ENCODE results near the gene RHO. TPM values are rescaled to one million over a fixed set of nuclear protein-coding genes. Genes with fewer than 3 reads are reported as not detected.

Gene RHO
- total RNA-seq, 1 donor from 2014 or later = not detected

GRCh38 chr3:129574206-129574605 lies 45.8 kb downstream of the RHO start:
- intact Hi-C loops (cut with micrococcal nuclease) = no loop called here
- no peak for TF ChIP-seq CTCF (IDR thresholded peaks at IDR 0.05; ENCODE audit: borderline replicate concordance)
- Histone ChIP-seq H3K4me3 (no peak overlapping the region), H3K27ac (replicated peaks) (no peak overlapping the region), H3K36me3 (peaks cover 83% of the 10 kb centered on the region), H3K9me3 (replicated peaks) (no peaks in the 10 kb centered on the region), H3K4me1 (peaks cover 31% of the 10 kb centered on the region), H3K27me3 (ENCODE audit: low read depth) (no peaks in the 10 kb centered on the region)
- DNase-seq = no peak

GRCh38 chr3:129575233-129575996 lies 47.0 kb downstream of the RHO start:
- no peak overlapping the region for H3K4me3 ChIP-seq
- no peak for DNase-seq
- H3K36me3 ChIP-seq = peaks cover 81% of the 10 kb centered on the region
- H3K4me1 ChIP-seq = peaks cover 43% of the 10 kb centered on the region
- H3K27me3 ChIP-seq (ENCODE audit: low read depth) = no peaks in the 10 kb centered on the region
- H3K9me3 ChIP-seq (replicated peaks) = no peaks in the 10 kb centered on the region
- H3K27ac ChIP-seq (replicated peaks) = peak overlapping the region; percentile 73
- intact Hi-C loops (cut with micrococcal nuclease) = no loop called here
- TF ChIP-seq CTCF (IDR thresholded peaks at IDR 0.05; ENCODE audit: borderline replicate concordance) = no peak

- Histone ChIP-seq H3K9me3 (replicated peaks) (no peaks in the 10 kb centered on the region), H3K36me3 (peaks cover 79% of the 10 kb centered on the region), H3K27ac (replicated peaks) (peak overlapping the region; percentile 73), H3K4me1 (peaks cover 45% of the 10 kb centered on the region), H3K4me3 (no peak overlapping the region), H3K27me3 (ENCODE audit: low read depth) (no peaks in the 10 kb centered on the region)
- no peak for TF ChIP-seq CTCF (IDR thresholded peaks at IDR 0.05; ENCODE audit: borderline replicate concordance)
- DNase-seq = no peak
- intact Hi-C loops (cut with micrococcal nuclease) = no loop called here
Measured at GRCh38 chr3:129575997-129576384, 47.6 kb downstream of the RHO start.

GRCh38 chr3:129576514-129577352 lies 48.3 kb downstream of the RHO start:
- peaks cover 45% of the 10 kb centered on the region for H3K4me1 ChIP-seq
- peak overlapping the region; percentile 73 for H3K27ac ChIP-seq (replicated peaks)
- no peak for TF ChIP-seq CTCF (IDR thresholded peaks at IDR 0.05; ENCODE audit: borderline replicate concordance)
- intact Hi-C loops (cut with micrococcal nuclease) = no loop called here
- H3K4me3 ChIP-seq = no peak overlapping the region
- no peaks in the 10 kb centered on the region for H3K9me3 ChIP-seq (replicated peaks)
- H3K27me3 ChIP-seq (ENCODE audit: low read depth) = no peaks in the 10 kb centered on the region
- peak; percentile 52 for DNase-seq
- H3K36me3 ChIP-seq = peaks cover 79% of the 10 kb centered on the region

- peak; percentile 77 for DNase-seq
- no peaks in the 10 kb centered on the region for H3K9me3 ChIP-seq (replicated peaks)
- H3K4me1 ChIP-seq = peaks cover 45% of the 10 kb centered on the region
- H3K27me3 ChIP-seq (ENCODE audit: low read depth) = no peaks in the 10 kb centered on the region
- peaks cover 79% of the 10 kb centered on the region for H3K36me3 ChIP-seq
- TF ChIP-seq CTCF (IDR thresholded peaks at IDR 0.05; ENCODE audit: borderline replicate concordance) = no peak
- intact Hi-C loops (cut with micrococcal nuclease) = no loop called here
- H3K27ac ChIP-seq (replicated peaks) = peak overlapping the region; percentile 73
- H3K4me3 ChIP-seq = no peak overlapping the region
Measured at GRCh38 chr3:129577366-129577765, 48.9 kb downstream of the RHO start.
